Common myeloid progenitor, CD34-positive (primary cell): ENCODE measurements around the gene APIP.

ENCODE experiments used
- CTCF ChIA-PET: fragments of 350-600 bp; sonication (Branson Sonifier 250); formaldehyde crosslinking; loops from one replicate; lab custom pipeline; 2021; ENCODE audit warnings: antibody characterized with exemption; lab: Charles Lee
- POLR2A ChIA-PET: fragments of 350-600 bp; sonication (Branson Sonifier 250); formaldehyde crosslinking; loops from one replicate; lab custom pipeline; 2021; ENCODE audit warnings: antibody characterized with exemption; lab: Charles Lee
- DNase-seq, 3 donors: peaks; one replicate each; pipeline versions ENCODE4 v3.0.0 to v3.0.0-alpha.2; 2013
- H3K27ac ChIP-seq, 2 experiments: 1 replicate in 1 of 2; 2 replicates in 1 of 2; pipeline ENCODE4 v1.7.0; 2013; ENCODE audit warnings: inconsistent platforms in 2 of 2, low read length in 2 of 2, mild to moderate bottlenecking in 2 of 2, low read depth in 1 of 2, moderate library complexity in 1 of 2; ENCODE audit not compliant: severe bottlenecking in 2 of 2, insufficient read depth in 1 of 2, poor library complexity in 1 of 2
- H3K27me3 ChIP-seq, 5 experiments: replicated peaks in 2 of 5; 1 replicate in 3 of 5; 2 replicates in 2 of 5; pipeline versions ENCODE4 v1.6.1 to v1.7.0; 2013; ENCODE audit warnings: low read length in 4 of 5, mild to moderate bottlenecking in 2 of 5, moderate library complexity in 2 of 5, inconsistent platforms in 1 of 5; ENCODE audit not compliant: insufficient read depth in 5 of 5, control insufficient read depth in 4 of 5
- H3K36me3 ChIP-seq, 4 experiments: 1 replicate in 2 of 4; 2 replicates in 2 of 4; pipeline versions ENCODE4 v1.6.1 to v1.7.0; 2013; ENCODE audit warnings: low read length in 3 of 4, control low read depth in 1 of 4, mild to moderate bottlenecking in 1 of 4; ENCODE audit not compliant: control insufficient read depth in 4 of 4, insufficient read depth in 4 of 4
- H3K4me1 ChIP-seq, 4 experiments: 1 replicate in 3 of 4; 2 replicates in 1 of 4; pipeline versions ENCODE4 v1.6.1 to v1.7.1; 2013; ENCODE audit warnings: low read length in 3 of 4, mild to moderate bottlenecking in 3 of 4, control low read depth in 1 of 4, inconsistent platforms in 1 of 4, moderate library complexity in 1 of 4; ENCODE audit not compliant: control insufficient read depth in 4 of 4, insufficient read depth in 4 of 4; ENCODE audit errors: control extremely low read depth in 1 of 4
- H3K4me3 ChIP-seq, 7 experiments: 1 replicate in 4 of 7; 2 replicates in 3 of 7; pipeline versions ENCODE4 v1.5.1 to v1.7.0; 2013; ENCODE audit warnings: mild to moderate bottlenecking in 7 of 7, low read length in 6 of 7, moderate library complexity in 6 of 7, inconsistent platforms in 2 of 7, low read depth in 2 of 7, control low read depth in 1 of 7; ENCODE audit not compliant: insufficient read depth in 4 of 7, control insufficient read depth in 1 of 7; ENCODE audit errors: extremely low read depth in 1 of 7
- H3K9me3 ChIP-seq, 5 experiments: 1 replicate in 4 of 5; 2 replicates in 1 of 5; pipeline versions ENCODE4 v1.6.1 to v1.7.1; 2013; ENCODE audit warnings: low read length in 4 of 5, mild to moderate bottlenecking in 2 of 5, inconsistent platforms in 1 of 5, low read depth in 1 of 5, moderate library complexity in 1 of 5; ENCODE audit not compliant: control insufficient read depth in 4 of 5, insufficient read depth in 2 of 5; ENCODE audit errors: control extremely low read depth in 1 of 5
- WGBS: methylation state at CpG from one replicate; pipeline ENCODE4 v1.1.5; 2013; ENCODE audit not compliant: insufficient coverage; 5-methylcytosine and 5-hydroxymethylcytosine counted together

Gene APIP

DNA sequence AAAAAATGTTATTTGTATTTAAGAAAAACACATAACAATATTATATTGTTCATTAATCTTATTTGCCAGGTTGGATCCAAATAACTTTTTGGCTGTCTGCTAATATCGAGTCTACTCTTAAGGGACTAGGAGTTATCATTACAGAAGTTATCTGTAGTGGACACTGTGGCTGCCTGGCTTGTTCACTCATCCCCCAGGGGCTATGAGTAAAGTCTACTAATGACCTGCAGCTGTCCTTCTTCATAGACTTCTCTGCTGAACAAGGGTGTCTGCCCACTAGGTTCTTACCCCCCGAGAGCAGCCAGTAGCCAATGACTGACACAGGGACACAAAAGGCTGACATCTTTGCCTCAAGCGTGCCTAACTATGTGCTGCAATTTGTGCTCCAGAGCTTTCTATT is 69.7 kb downstream of the APIP start:
- Histone ChIP-seq H3K4me3 (no peak overlapping the region), H3K36me3 (no peaks in the 10 kb centered on the region), H3K27ac (no peak overlapping the region), H3K4me1 (peaks cover 0 to 10% (median 3%) of the 10 kb centered on the region in 4 experiments), H3K27me3 (no peaks in the 10 kb centered on the region), H3K9me3 (peaks cover 0 to 3% (median 0%) of the 10 kb centered on the region in 5 experiments)
- ChIA-PET POLR2A (no interaction called here), CTCF (interaction anchor here (2.0 kb wide), 1 partner anchor 43 kb away, joined by 4 read pairs; no protein-coding TSS in a partner anchor)
- 100% methylated on average over 3 of the region's 3 CpGs for WGBS
- DNase-seq = no peak

GRCh38 chr11:34844463-34845112 is 71.6 kb downstream of the APIP start:
- Histone ChIP-seq H3K9me3 (peaks cover 0 to 3% (median 0%) of the 10 kb centered on the region in 5 experiments), H3K36me3 (no peaks in the 10 kb centered on the region), H3K27me3 (no peaks in the 10 kb centered on the region), H3K4me1 (peaks cover 0 to under 1% (median 0%) of the 10 kb centered on the region in 4 experiments), H3K4me3 (no peak overlapping the region), H3K27ac (no peak overlapping the region)
- WGBS = 94% methylated on average over 3 of the region's 5 CpGs
- CTCF ChIA-PET = interaction anchor here (1.1 to 1.2 kb wide), 2 partner anchors 9 to 25 kb away, joined by 3 to 6 read pairs; no protein-coding TSS in a partner anchor
- POLR2A ChIA-PET = no interaction called here
- DNase-seq = no peak

GRCh38 chr11:34843271-34843670 is 72.9 kb downstream of the APIP start:
- H3K27ac ChIP-seq = no peak overlapping the region
- CTCF ChIA-PET = interaction anchor here (0.9 to 1.1 kb wide), 2 partner anchors 11 to 38 kb away, joined by 3 to 6 read pairs; no protein-coding TSS in a partner anchor
- DNase-seq = no peak
- peaks cover 0 to 3% (median 0%) of the 10 kb centered on the region in 5 experiments for H3K9me3 ChIP-seq
- no peaks in the 10 kb centered on the region for H3K4me1 ChIP-seq
- H3K36me3 ChIP-seq = no peaks in the 10 kb centered on the region
- no peak overlapping the region for H3K4me3 ChIP-seq
- H3K27me3 ChIP-seq = no peaks in the 10 kb centered on the region
- POLR2A ChIA-PET = no interaction called here

- H3K27ac ChIP-seq = no peak overlapping the region
- peaks cover 0 to 3% (median 0%) of the 10 kb centered on the region in 5 experiments for H3K9me3 ChIP-seq
- 44% methylated on average over 2 of the region's 4 CpGs for WGBS
- ChIA-PET CTCF (interaction anchor here (0.8 to 1.5 kb wide), 7 partner anchors 10 to 547 kb away, joined by 3 to 4 read pairs (median 3); no protein-coding TSS in a partner anchor), POLR2A (no interaction called here)
- H3K4me3 ChIP-seq = no peak overlapping the region
- H3K36me3 ChIP-seq = no peaks in the 10 kb centered on the region
- no peaks in the 10 kb centered on the region for H3K27me3 ChIP-seq
- no peaks in the 10 kb centered on the region for H3K4me1 ChIP-seq
- DNase-seq = peak; percentile 67 to 83 (median 76)
These were observed 75.3 kb downstream of the APIP start for GRCh38 chr11:34840736-34841386.

DNA sequence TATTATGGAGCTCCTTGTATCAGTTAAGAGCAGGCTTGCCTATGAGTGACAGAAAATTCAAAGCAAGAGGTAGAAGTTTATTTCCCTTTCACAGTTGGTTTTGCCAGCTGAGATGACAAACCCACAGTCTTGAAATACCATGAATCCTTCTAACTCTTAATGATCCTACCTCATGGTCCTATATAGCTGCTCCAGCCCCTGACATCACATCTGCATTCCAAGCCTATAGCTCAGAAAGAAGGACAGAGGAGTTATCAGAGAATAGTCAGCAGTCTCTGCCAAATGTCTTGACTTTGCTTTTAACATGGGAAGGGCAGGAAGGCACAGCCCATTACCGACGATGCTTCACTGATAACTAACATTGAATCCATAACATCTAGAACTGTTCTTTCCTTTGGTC is 76.2 kb downstream of the APIP start:
- Histone ChIP-seq H3K27ac (no peak overlapping the region), H3K27me3 (no peaks in the 10 kb centered on the region), H3K9me3 (peaks cover 0 to 3% (median 0%) of the 10 kb centered on the region in 5 experiments), H3K4me3 (no peak overlapping the region), H3K4me1 (no peaks in the 10 kb centered on the region), H3K36me3 (no peaks in the 10 kb centered on the region)
- ChIA-PET POLR2A (no interaction called here), CTCF (interaction anchor here (1.0 to 1.8 kb wide), 6 partner anchors 11 to 1566 kb away, joined by 3 to 4 read pairs (median 3); no protein-coding TSS in a partner anchor)
- 88% methylated on average over 2 of the region's 2 CpGs for WGBS
- no peak for DNase-seq

- Histone ChIP-seq H3K27me3 (no peaks in the 10 kb centered on the region), H3K4me3 (no peak overlapping the region), H3K27ac (no peak overlapping the region), H3K4me1 (no peaks in the 10 kb centered on the region), H3K9me3 (peaks cover 0 to 3% (median 0%) of the 10 kb centered on the region in 5 experiments), H3K36me3 (no peaks in the 10 kb centered on the region)
- peak in 2 of 3 donors; percentile 10 for DNase-seq
- ChIA-PET POLR2A (no interaction called here), CTCF (interaction anchor here (0.8 kb wide), 1 partner anchor 18 kb away, joined by 4 read pairs; no protein-coding TSS in a partner anchor)
- WGBS = 100% methylated on average over 4 of the region's 4 CpGs
These were observed 79.0 kb downstream of the APIP start for GRCh38 chr11:34836958-34837856.
